ENCODE measurements around the gene MRPS12. TPM values are rescaled to one million over a fixed set of nuclear protein-coding genes. Genes with fewer than 3 reads are reported as not detected.

MRPS12 gene
- total RNA-seq, result 60.5 and 70.6 TPM in 2 replicates

GRCh38 chr19:38930776-38931520, at the start of gene MRPS12:
TSS of gene MRPS12 (plus strand) at chr19:38930944. CDS start at chr19:38931295, 351 bp downstream.

DNA sequence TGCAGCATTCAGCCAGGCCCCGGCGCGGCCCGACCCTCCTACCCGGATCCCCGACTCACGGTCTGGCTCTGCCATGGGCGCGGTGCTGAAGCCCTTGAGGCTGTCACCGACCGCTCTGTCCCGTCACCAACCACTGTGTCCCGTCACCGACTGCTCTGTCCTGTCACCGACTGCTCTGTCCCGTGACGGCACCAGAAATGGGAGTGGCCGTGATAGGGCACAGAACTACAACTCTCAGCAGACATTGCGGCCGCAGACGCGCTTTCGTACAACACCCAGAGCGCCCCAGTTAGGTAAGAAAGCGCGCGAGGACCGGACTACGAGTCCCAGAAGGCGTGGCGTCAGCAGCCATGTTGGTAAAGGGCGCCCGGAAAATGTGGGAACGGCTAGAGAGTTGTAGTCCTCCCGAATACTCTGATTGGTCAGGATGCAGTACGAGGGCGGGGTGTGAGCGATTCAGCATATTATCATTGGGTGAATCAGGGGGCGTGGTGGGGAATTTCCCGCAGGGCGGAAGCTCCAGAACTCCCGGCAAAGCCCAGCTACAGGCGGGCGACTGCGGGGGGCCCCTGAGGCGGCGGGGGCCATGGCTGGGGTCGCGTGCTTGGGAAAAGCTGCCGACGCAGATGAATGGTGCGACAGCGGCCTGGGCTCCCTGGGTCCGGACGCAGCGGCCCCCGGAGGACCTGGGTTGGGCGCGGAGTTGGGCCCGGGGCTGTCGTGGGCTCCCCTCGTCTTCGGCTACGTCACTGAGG, 31.1 kb upstream of the MRPS12 start, which contains the start of the genes NFKBIB and SIRT2:
Gene NFKBIB (plus strand): TSS at position 523 of the 755 bp plus-strand sequence. CDS start 64 bp downstream, at position 587.
Gene SIRT2 (minus strand): TSS at position 172 of the 755 bp plus-strand sequence. CDS start 97 bp downstream, at position 75.

GRCh38 chr19:38929929-38930775, 592 bp upstream of the MRPS12 start, which contains the start of gene SARS2:
TSS of gene SARS2 (minus strand) at chr19:38930763. CDS start at chr19:38930736, 27 bp downstream.

DNA sequence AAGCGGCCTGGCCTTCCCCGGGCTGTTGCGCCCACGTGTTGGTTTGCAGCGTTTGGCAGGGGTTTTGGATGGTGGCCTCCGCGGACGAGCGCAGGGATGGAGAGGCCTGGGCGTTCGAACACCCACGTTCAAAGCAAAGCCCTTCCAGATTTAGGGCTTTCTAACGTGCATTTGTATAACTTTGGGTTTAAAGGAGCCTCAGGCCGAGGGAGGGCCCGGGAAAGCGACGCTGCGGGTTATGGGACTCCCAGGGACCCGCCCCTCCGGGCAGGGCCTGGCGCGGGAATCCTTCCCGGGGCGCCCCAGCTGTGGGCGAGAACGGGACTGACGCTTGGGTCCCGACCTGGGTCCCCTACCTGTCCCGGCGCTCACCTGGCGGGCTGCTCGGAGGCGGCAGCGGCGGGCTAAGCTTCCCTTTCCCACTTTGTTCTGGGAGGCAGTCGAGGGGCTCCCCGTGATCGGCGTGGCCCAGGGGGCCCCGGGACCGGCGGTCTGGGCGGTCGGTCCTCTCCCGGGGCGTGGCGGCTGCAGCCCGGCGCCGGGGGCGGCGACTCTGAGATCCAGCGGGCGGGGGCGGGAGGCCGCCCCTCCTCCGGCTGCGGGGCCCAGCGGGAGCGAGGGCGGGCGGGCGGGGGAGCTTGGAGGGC, 44.6 kb downstream of the MRPS12 start, which contains the start of gene FBXO17:
Gene FBXO17 (minus strand): TSS at position 529 of the 647 bp plus-strand sequence. CDS start 25,423 bp downstream, outside the sequence.

Other genes starting within 250 kb of the MRPS12 start
- 5.3 and 7.7 TPM in 2 replicates for gene CAPN12, start 186.5 kb upstream of the MRPS12 start, total RNA-seq
- gene LGALS7, start 157.4 kb upstream of the MRPS12 start, total RNA-seq, result 11.6 and 438 TPM in 2 replicates
- 85.8 and 4,166 TPM in 2 replicates for gene LGALS7B, start 141.7 kb upstream of the MRPS12 start, total RNA-seq
- gene LGALS4, start 118.0 kb upstream of the MRPS12 start, total RNA-seq, result 0.21 TPM in 1 of 2 replicates, not detected in the other
- 23.1 and 30.5 TPM in 2 replicates for gene ECH1, start 99.2 kb upstream of the MRPS12 start, total RNA-seq
- gene HNRNPL, start 81.0 kb upstream of the MRPS12 start, total RNA-seq, result 162 and 166 TPM in 2 replicates
- gene RINL, start 52.7 kb upstream of the MRPS12 start, total RNA-seq, result 14.7 and 32.2 TPM in 2 replicates
- gene SIRT2, start 31.3 kb upstream of the MRPS12 start, total RNA-seq, result 68.8 and 74.9 TPM in 2 replicates
- 13.4 and 21.2 TPM in 2 replicates for gene NFKBIB, start 31.0 kb upstream of the MRPS12 start, total RNA-seq
- gene CCER2, start 18.8 kb upstream of the MRPS12 start, total RNA-seq, result 0.21 TPM in 1 of 2 replicates, not detected in the other
- 14.1 and 14.9 TPM in 2 replicates for gene SARS2, start 181 bp upstream of the MRPS12 start, total RNA-seq
- 24.3 and 27.7 TPM in 2 replicates for gene FBXO17, start 44.8 kb downstream of the MRPS12 start, total RNA-seq
- gene FBXO27, start 101.6 kb downstream of the MRPS12 start, total RNA-seq, result 4.9 and 9.6 TPM in 2 replicates
- 0.43 and 1.4 TPM in 2 replicates for gene ACP7, start 153.4 kb downstream of the MRPS12 start, total RNA-seq
- 5.5 and 9.2 TPM in 2 replicates for gene PAK4, start 194.8 kb downstream of the MRPS12 start, total RNA-seq

Measured in tracheal epithelial cell (primary cell).